ENCODE data around the gene PHYHD1.
A peak's percentile ranks its signal among the peaks of the same experiment; 100 is the strongest.

PHYHD1 gene

DNA sequence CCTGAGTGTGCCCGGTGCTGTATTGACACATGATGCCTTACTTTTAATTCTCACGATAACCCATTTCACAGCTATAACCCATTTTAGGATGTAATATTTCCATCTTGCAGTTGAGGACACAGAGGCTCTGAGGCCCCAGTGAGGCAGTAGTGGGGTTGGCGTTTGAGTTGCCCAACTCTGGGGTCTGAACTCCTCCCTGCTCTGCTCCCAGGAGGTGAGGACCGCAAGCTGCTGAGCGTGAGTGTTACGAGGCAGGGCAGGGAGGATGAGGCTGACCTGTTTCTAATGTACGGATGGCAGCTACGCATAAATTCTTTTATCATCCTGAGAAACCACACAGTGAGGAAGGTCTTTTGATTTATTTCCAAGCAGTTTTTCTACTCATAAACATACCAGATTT, 27.4 kb upstream of the PHYHD1 start:
- no peaks in the 10 kb centered on the region for H3K36me3 ChIP-seq (replicated peaks; ENCODE audit: insufficient read depth, low read length)
- H3K79me2 ChIP-seq (ENCODE audit: low read length): peaks cover 43% of the 10 kb centered on the region
- no peak overlapping the region for H3K4me2 ChIP-seq (ENCODE audit: low read depth, low read length)
- H4K20me1 ChIP-seq (ENCODE audit: insufficient read depth, low read length): no peaks in the 10 kb centered on the region
- peaks cover 6% of the 10 kb centered on the region; the same call in 1 of the 2 replicates for H3K4me1 ChIP-seq (ENCODE audit: low read length)
- H3F3A ChIP-seq (ENCODE audit: insufficient read depth, low read length): peaks cover 4% of the 10 kb centered on the region; the same call in 1 of the 2 replicates
- H3K9ac ChIP-seq (ENCODE audit: low read length): no peak overlapping the region
- TF ChIP-seq EZH2 (optimal IDR thresholded peaks at IDR 0.05; ENCODE audit: low read depth, low read length) (no peak), EZH2phosphoT487 (IDR thresholded peaks at IDR 0.05; ENCODE audit: low read length) (no peak)
- TF ChIP-seq, protein P1, sequence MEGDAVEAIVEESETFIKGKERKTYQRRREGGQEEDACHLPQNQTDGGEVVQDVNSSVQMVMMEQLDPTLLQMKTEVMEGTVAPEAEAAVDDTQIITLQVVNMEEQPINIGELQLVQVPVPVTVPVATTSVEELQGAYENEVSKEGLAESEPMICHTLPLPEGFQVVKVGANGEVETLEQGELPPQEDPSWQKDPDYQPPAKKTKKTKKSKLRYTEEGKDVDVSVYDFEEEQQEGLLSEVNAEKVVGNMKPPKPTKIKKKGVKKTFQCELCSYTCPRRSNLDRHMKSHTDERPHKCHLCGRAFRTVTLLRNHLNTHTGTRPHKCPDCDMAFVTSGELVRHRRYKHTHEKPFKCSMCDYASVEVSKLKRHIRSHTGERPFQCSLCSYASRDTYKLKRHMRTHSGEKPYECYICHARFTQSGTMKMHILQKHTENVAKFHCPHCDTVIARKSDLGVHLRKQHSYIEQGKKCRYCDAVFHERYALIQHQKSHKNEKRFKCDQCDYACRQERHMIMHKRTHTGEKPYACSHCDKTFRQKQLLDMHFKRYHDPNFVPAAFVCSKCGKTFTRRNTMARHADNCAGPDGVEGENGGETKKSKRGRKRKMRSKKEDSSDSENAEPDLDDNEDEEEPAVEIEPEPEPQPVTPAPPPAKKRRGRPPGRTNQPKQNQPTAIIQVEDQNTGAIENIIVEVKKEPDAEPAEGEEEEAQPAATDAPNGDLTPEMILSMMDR (IDR thresholded peaks at IDR 0.05; ENCODE audit: low read length): no peak
- no peaks in the 10 kb centered on the region for H3K27me3 ChIP-seq (replicated peaks; ENCODE audit: insufficient read depth, low read length)
- H3K9me3 ChIP-seq (replicated peaks; ENCODE audit: insufficient read depth, low read length): no peaks in the 10 kb centered on the region
- no peak overlapping the region for H3K4me3 ChIP-seq (ENCODE audit: low read length)
- no peak overlapping the region for H2AFZ ChIP-seq (ENCODE audit: low read length)
- no peak for DNase-seq
- H3K27ac ChIP-seq (ENCODE audit: low read length): no peak overlapping the region
- H3K9me2 ChIP-seq (replicated peaks; ENCODE audit: insufficient read depth, low read length): no peaks in the 10 kb centered on the region

DNA sequence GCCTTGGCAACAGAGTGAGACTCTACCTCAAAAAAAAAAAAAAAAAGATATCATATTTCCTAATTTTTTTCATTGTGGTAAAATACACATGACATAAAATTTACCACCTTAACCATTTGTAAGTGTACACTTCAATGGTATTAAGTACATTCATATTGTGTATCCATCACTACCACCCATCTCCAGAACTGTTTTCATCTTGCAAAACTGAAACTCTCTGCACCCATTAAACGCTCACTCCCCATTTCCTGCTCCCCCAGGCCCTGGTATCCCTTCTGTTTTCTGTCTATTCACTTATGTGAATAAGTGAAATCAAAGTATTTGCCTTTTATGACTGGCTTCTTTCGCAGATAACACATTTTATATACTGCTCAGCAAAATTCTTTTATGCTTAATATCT, 26.0 kb upstream of the PHYHD1 start:
- Histone ChIP-seq H3K36me3 (replicated peaks; ENCODE audit: insufficient read depth, low read length) (no peaks in the 10 kb centered on the region), H3K9ac (ENCODE audit: low read length) (no peak overlapping the region), H3K9me2 (replicated peaks; ENCODE audit: insufficient read depth, low read length) (no peaks in the 10 kb centered on the region), H3K27ac (ENCODE audit: low read length) (no peak overlapping the region), H3K4me3 (ENCODE audit: low read length) (no peak overlapping the region), H4K20me1 (ENCODE audit: insufficient read depth, low read length) (no peaks in the 10 kb centered on the region), H2AFZ (ENCODE audit: low read length) (no peak overlapping the region), H3K27me3 (replicated peaks; ENCODE audit: insufficient read depth, low read length) (no peaks in the 10 kb centered on the region), H3F3A (ENCODE audit: insufficient read depth, low read length) (peaks cover 4% of the 10 kb centered on the region; the same call in 1 of the 2 replicates), H3K4me2 (ENCODE audit: low read depth, low read length) (0 out of 2 replicates have a peak overlapping the region, but pooled peaks have one; percentile 4), H3K4me1 (ENCODE audit: low read length) (peaks cover 19% of the 10 kb centered on the region), H3K9me3 (replicated peaks; ENCODE audit: insufficient read depth, low read length) (no peaks in the 10 kb centered on the region), H3K79me2 (ENCODE audit: low read length) (peaks cover 43% of the 10 kb centered on the region)
- TF ChIP-seq EZH2 (optimal IDR thresholded peaks at IDR 0.05; ENCODE audit: low read depth, low read length): no peak
- TF ChIP-seq EZH2phosphoT487 (IDR thresholded peaks at IDR 0.05; ENCODE audit: low read length): no peak
- TF ChIP-seq, protein P1 (IDR thresholded peaks at IDR 0.05; ENCODE audit: low read length): no peak
- DNase-seq: no peak

DNA sequence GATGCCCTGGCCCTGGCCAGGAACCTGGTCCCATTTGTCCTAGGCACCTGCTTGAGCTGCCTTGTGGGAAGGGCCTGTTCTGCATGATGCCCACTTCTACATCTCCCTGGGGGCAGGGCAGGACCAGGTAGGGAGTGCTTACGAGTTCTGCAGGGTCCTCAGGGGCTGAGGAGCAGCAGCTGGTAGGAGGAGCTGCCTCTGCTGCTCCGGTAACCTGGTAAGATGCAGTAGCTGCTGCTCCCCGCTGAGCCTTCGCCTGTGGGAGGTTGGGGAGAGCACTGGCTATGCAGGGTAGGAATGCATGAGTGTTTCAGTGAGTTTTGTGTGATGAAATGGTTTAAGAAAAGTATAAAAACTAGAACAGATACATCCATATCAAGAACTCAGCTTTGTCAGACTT, 25.2 kb upstream of the PHYHD1 start:
- H3K4me2 ChIP-seq (ENCODE audit: low read depth, low read length): no peak overlapping the region
- no peaks in the 10 kb centered on the region for H3K9me2 ChIP-seq (replicated peaks; ENCODE audit: insufficient read depth, low read length)
- no peak overlapping the region for H3K27ac ChIP-seq (ENCODE audit: low read length)
- peaks cover 38% of the 10 kb centered on the region for H3K79me2 ChIP-seq (ENCODE audit: low read length)
- H2AFZ ChIP-seq (ENCODE audit: low read length): no peak overlapping the region
- H3K36me3 ChIP-seq (replicated peaks; ENCODE audit: insufficient read depth, low read length): no peaks in the 10 kb centered on the region
- no peaks in the 10 kb centered on the region for H3K9me3 ChIP-seq (replicated peaks; ENCODE audit: insufficient read depth, low read length)
- peaks cover 23% of the 10 kb centered on the region for H3K4me1 ChIP-seq (ENCODE audit: low read length)
- H3K27me3 ChIP-seq (replicated peaks; ENCODE audit: insufficient read depth, low read length): no peaks in the 10 kb centered on the region
- H3F3A ChIP-seq (ENCODE audit: insufficient read depth, low read length): peaks cover 4% of the 10 kb centered on the region; the same call in 1 of the 2 replicates
- H4K20me1 ChIP-seq (ENCODE audit: insufficient read depth, low read length): no peaks in the 10 kb centered on the region
- no peak overlapping the region for H3K4me3 ChIP-seq (ENCODE audit: low read length)
- TF ChIP-seq, protein P1 (IDR thresholded peaks at IDR 0.05; ENCODE audit: low read length): no peak
- TF ChIP-seq EZH2 (optimal IDR thresholded peaks at IDR 0.05; ENCODE audit: low read depth, low read length): no peak
- TF ChIP-seq EZH2phosphoT487 (IDR thresholded peaks at IDR 0.05; ENCODE audit: low read length): no peak
- DNase-seq: no peak
- no peak overlapping the region for H3K9ac ChIP-seq (ENCODE audit: low read length)
